Panc1 (cell line): Measurements from ENCODE around the gene SLC38A1.

Source experiments
- POLR2AphosphoS5 ChIP-seq: IDR thresholded peaks from 2 replicates; pipeline ENCODE4 v1.6.1; 2012; ENCODE audit warnings: mild to moderate bottlenecking, low read depth, low read length, moderate library complexity
- TF ChIP-seq, protein P1 (sequence below): fragments of 450-650 bp; IDR thresholded peaks from 2 replicates; pipeline ENCODE4 v1.5.1; 2017; ENCODE audit warnings: mild to moderate bottlenecking
- TF ChIP-seq, protein P2 (sequence below), 2 experiments: IDR thresholded peaks; 2 replicates each; pipeline ENCODE4 v1.6.1; 2011 to 2012; ENCODE audit warnings: low read depth in 2 of 2, control low read depth in 1 of 2, low read length in 1 of 2, mild to moderate bottlenecking in 1 of 2, moderate library complexity in 1 of 2; ENCODE audit not compliant: insufficient read depth in 1 of 2

DNA sequence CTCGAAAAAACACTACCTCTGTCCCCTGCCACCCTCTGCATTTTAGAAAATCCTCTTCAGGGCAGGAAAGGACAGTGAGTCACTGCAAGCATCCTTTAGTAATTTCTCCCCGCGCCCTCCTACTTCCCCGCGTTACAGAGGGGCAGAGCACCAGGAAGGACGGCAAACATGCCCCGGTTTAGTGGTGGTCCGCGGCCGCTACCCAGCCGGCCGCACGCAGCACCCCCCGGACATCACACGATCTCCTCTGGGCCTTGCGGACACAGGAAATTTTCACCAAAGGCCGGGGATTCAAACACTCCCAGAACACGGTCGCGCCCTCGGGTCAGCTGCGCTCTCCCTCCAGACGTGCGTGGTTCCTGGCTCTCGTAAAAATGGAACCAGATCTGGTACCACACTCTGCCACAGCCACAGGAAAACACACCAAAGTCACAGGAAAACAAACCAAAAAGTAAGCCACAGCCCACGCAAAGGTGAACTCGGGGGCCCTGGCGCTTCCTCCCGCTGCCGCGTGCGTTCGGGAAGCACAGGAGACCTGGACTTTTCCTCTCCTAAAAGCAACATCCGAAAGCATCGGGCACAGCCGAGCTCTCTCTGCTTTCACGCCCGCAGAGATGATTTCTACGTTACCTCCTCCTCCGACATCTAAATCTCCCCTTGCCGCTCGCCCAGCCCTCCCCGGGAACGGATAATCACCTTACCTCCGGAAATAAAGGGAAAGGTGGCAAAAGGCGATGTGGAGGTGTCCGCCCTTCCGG lies 839 bp downstream of the SLC38A1 start:
- TF ChIP-seq, protein P1, sequence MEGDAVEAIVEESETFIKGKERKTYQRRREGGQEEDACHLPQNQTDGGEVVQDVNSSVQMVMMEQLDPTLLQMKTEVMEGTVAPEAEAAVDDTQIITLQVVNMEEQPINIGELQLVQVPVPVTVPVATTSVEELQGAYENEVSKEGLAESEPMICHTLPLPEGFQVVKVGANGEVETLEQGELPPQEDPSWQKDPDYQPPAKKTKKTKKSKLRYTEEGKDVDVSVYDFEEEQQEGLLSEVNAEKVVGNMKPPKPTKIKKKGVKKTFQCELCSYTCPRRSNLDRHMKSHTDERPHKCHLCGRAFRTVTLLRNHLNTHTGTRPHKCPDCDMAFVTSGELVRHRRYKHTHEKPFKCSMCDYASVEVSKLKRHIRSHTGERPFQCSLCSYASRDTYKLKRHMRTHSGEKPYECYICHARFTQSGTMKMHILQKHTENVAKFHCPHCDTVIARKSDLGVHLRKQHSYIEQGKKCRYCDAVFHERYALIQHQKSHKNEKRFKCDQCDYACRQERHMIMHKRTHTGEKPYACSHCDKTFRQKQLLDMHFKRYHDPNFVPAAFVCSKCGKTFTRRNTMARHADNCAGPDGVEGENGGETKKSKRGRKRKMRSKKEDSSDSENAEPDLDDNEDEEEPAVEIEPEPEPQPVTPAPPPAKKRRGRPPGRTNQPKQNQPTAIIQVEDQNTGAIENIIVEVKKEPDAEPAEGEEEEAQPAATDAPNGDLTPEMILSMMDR: no peak
- TF ChIP-seq, protein P2, sequence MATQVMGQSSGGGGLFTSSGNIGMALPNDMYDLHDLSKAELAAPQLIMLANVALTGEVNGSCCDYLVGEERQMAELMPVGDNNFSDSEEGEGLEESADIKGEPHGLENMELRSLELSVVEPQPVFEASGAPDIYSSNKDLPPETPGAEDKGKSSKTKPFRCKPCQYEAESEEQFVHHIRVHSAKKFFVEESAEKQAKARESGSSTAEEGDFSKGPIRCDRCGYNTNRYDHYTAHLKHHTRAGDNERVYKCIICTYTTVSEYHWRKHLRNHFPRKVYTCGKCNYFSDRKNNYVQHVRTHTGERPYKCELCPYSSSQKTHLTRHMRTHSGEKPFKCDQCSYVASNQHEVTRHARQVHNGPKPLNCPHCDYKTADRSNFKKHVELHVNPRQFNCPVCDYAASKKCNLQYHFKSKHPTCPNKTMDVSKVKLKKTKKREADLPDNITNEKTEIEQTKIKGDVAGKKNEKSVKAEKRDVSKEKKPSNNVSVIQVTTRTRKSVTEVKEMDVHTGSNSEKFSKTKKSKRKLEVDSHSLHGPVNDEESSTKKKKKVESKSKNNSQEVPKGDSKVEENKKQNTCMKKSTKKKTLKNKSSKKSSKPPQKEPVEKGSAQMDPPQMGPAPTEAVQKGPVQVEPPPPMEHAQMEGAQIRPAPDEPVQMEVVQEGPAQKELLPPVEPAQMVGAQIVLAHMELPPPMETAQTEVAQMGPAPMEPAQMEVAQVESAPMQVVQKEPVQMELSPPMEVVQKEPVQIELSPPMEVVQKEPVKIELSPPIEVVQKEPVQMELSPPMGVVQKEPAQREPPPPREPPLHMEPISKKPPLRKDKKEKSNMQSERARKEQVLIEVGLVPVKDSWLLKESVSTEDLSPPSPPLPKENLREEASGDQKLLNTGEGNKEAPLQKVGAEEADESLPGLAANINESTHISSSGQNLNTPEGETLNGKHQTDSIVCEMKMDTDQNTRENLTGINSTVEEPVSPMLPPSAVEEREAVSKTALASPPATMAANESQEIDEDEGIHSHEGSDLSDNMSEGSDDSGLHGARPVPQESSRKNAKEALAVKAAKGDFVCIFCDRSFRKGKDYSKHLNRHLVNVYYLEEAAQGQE (IDR thresholded peaks at IDR 0.05; ENCODE audit: insufficient read depth in 1 of 2, low read depth in 2 of 2, low read length in 1 of 2): no peak
- TF ChIP-seq POLR2AphosphoS5: no peak
